K562 (cell line): ENCODE data around the gene FIGLA. TPM values are rescaled to one million over a fixed set of nuclear protein-coding genes. Genes with fewer than 3 reads are reported as not detected.

Source experiments
- ATAC-seq: fragments of 200-7000 bp; cut with Tn5 transposase; 3 replicates; pipeline ENCODE4 v1.9.1; 2020; ENCODE audit warnings: moderate library complexity
- BruUV-seq: library from RNA; stranded (reverse); fragments of 400-500 nt; replicated peaks from 2 replicates; lab custom pipeline; 2021; lab: Mats Ljungman, UMichigan
- CTCF ChIA-PET: fragments of 300-600 bp; formaldehyde crosslinking; extraction: SDS; loops from one replicate; lab custom pipeline; 2021; ENCODE audit warnings: low intra/inter-chr PET ratio; lab: Yijun Ruan, JAX
- POLR2A ChIA-PET: fragments of 300-600, 350-650 bp; sonication (Branson Sonifier 250); formaldehyde crosslinking; extraction: SDS; loops from one replicate; lab custom pipeline; 2021; ENCODE audit warnings: antibody characterized with exemption, inconsistent platforms; lab: Yijun Ruan, JAX
- DNase-seq, 4 experiments: peaks; one replicate each; pipeline versions ENCODE4 v3.0.0 to v3.0.0-alpha.2; 2011 to 2018; ENCODE audit warnings: low spot score in 3 of 4, mixed read lengths in 3 of 4; ENCODE audit errors: extremely low read depth in 1 of 4
- FAIRE-seq: peaks from 2 replicates; lab custom pipeline; 2011; peaks lifted over from hg19 to GRCh38; lab: Jason Lieb, UNC
- H2AFZ ChIP-seq: 2 replicates; pipeline ENCODE4 v1.6.0; 2011; ENCODE audit warnings: low read depth, low read length, control low read depth, inconsistent platforms
- H3K27ac ChIP-seq: fragments of 200-600 bp; 3 replicates; pipeline ENCODE4 v1.8.0; 2011; ENCODE audit warnings: low read depth, mild to moderate bottlenecking, control low read depth, inconsistent platforms, low read length, moderate library complexity, mixed read lengths; ENCODE audit errors: extremely low read depth
- H3K27me3 ChIP-seq, 2 experiments: fragments of 300-600 bp in 1 of 2; 2 replicates in 1 of 2; 3 replicates in 1 of 2; pipeline versions ENCODE4 v1.6.0 to v1.8.0; 2011; ENCODE audit warnings: inconsistent platforms in 2 of 2, low read length in 2 of 2, mild to moderate bottlenecking in 1 of 2, mixed read lengths in 1 of 2, moderate library complexity in 1 of 2; ENCODE audit not compliant: control insufficient read depth in 2 of 2, insufficient read depth in 2 of 2
- H3K36me3 ChIP-seq: fragments of 300-600 bp; 3 replicates; pipeline ENCODE4 v1.8.0; 2011; ENCODE audit warnings: mild to moderate bottlenecking, low read length, inconsistent platforms; ENCODE audit not compliant: control insufficient read depth, insufficient read depth
- H3K4me1 ChIP-seq, 2 experiments: fragments of 200-600 bp in 1 of 2; replicated peaks in 1 of 2; 2 replicates in 1 of 2; 3 replicates in 1 of 2; pipeline versions ENCODE4 v1.5.1 to v1.8.0; 2011; ENCODE audit warnings: inconsistent platforms in 2 of 2, low read length in 2 of 2, mild to moderate bottlenecking in 1 of 2, mixed read lengths in 1 of 2, moderate library complexity in 1 of 2; ENCODE audit not compliant: control insufficient read depth in 2 of 2, insufficient read depth in 2 of 2
- H3K4me2 ChIP-seq: 2 replicates; pipeline ENCODE4 v1.6.1; 2011; ENCODE audit warnings: low read length, control low read depth, inconsistent platforms, mixed read lengths; ENCODE audit not compliant: insufficient read depth
- H3K4me3 ChIP-seq: fragments of 200-600 bp; sonication (generic), shearing (Covaris generic); 2 replicates; pipeline ENCODE4 v1.5.1; 2016; ENCODE audit warnings: control low read depth, inconsistent platforms
- H3K79me2 ChIP-seq: fragments of 200-600 bp; 3 replicates; pipeline ENCODE4 v1.8.0; 2011; ENCODE audit warnings: low read length, inconsistent platforms; ENCODE audit not compliant: control insufficient read depth, insufficient read depth
- H3K9ac ChIP-seq, 2 experiments: 2 replicates each; pipeline versions ENCODE4 v1.6.0 to v1.6.1; 2011; ENCODE audit warnings: low read depth in 2 of 2, low read length in 2 of 2, control low read depth in 1 of 2, inconsistent platforms in 1 of 2, mild to moderate bottlenecking in 1 of 2, mixed read lengths in 1 of 2; ENCODE audit not compliant: insufficient read depth in 1 of 2
- H3K9me1 ChIP-seq: one replicate; pipeline ENCODE4 v1.6.0; 2011; ENCODE audit warnings: inconsistent platforms, mild to moderate bottlenecking, low read length, moderate library complexity; ENCODE audit not compliant: control insufficient read depth, insufficient read depth
- H3K9me3 ChIP-seq: replicated peaks from 2 replicates; pipeline ENCODE4 v1.5.1; 2011; ENCODE audit warnings: low read depth, low read length, inconsistent platforms; ENCODE audit not compliant: control insufficient read depth, insufficient read depth
- H4K20me1 ChIP-seq: replicated peaks from 2 replicates; pipeline ENCODE4 v1.6.1; 2011; ENCODE audit warnings: low read length, inconsistent platforms, mixed read lengths; ENCODE audit not compliant: control insufficient read depth, insufficient read depth
- BRCA1 ChIP-seq, 2 experiments: fragments of 450-650 bp in 1 of 2; sonication (generic) in 1 of 2; formaldehyde crosslinking in 1 of 2; IDR thresholded peaks; 2 replicates each; pipeline versions ENCODE4 v1.5.0 to v1.6.1; 2017 to 2020; ENCODE audit warnings: mild to moderate bottlenecking in 1 of 2, missing genetic modification reagents in 1 of 2
- CHAMP1 ChIP-seq: fragments of 450-650 bp; IDR thresholded peaks from 2 replicates; pipeline ENCODE4 v1.6.1; 2016; ENCODE audit warnings: mild to moderate bottlenecking
- CREB3 ChIP-seq: fragments of 450-650 bp; conservative IDR thresholded peaks from 2 replicates; pipeline ENCODE4 v1.6.1; 2016; ENCODE audit warnings: missing genetic modification characterization, low read depth, mild to moderate bottlenecking, missing compliant biosample characterization, moderate library complexity
- E2F1 ChIP-seq: sonication (generic); formaldehyde crosslinking; IDR thresholded peaks from 2 replicates; pipeline ENCODE4 v1.8.1; 2023; ENCODE audit warnings: mild to moderate bottlenecking, missing genetic modification reagents, moderate library complexity
- ELF2 ChIP-seq: fragments of 250-450 bp; sonication (Bioruptor Pico); IDR thresholded peaks from 2 replicates; pipeline ENCODE4 v1.5.0; 2021; ENCODE audit warnings: mild to moderate bottlenecking
- GATAD2A ChIP-seq: fragments of 450-650 bp; IDR thresholded peaks from 2 replicates; pipeline ENCODE4 v1.6.1; 2017
- HLTF ChIP-seq: fragments of 450-650 bp; IDR thresholded peaks from 2 replicates; pipeline ENCODE4 v1.6.1; 2016
- HMGXB4 ChIP-seq: sonication (generic); formaldehyde crosslinking; IDR thresholded peaks from 2 replicates; pipeline ENCODE4 v1.8.1; 2023; ENCODE audit warnings: mild to moderate bottlenecking, missing genetic modification reagents
- KDM2B ChIP-seq: fragments of 250-450 bp; sonication (Bioruptor Pico); IDR thresholded peaks from 2 replicates; pipeline ENCODE4 v1.8.0; 2021; ENCODE audit warnings: mild to moderate bottlenecking, moderate library complexity
- NKRF ChIP-seq: fragments of 450-650 bp; IDR thresholded peaks from 2 replicates; pipeline ENCODE4 v1.6.1; 2016; ENCODE audit warnings: borderline replicate concordance
- SMARCE1 ChIP-seq: fragments of 450-650 bp; IDR thresholded peaks from 2 replicates; pipeline ENCODE4 v1.7.1; 2016; ENCODE audit warnings: mild to moderate bottlenecking
- SP1 ChIP-seq: sonication (generic); formaldehyde crosslinking; IDR thresholded peaks from 2 replicates; pipeline ENCODE4 v1.8.1; 2022; ENCODE audit warnings: mild to moderate bottlenecking, missing genetic modification reagents
- TFE3 ChIP-seq: fragments of 450-650 bp; formaldehyde crosslinking; IDR thresholded peaks from 2 replicates; pipeline ENCODE4 v1.4.0; 2020; ENCODE audit warnings: mild to moderate bottlenecking, mixed read lengths
- WGBS: fragments of 100-300 bp; shearing (Covaris generic); methylation state at CpG from one replicate; pipeline ENCODE4 v1.1.6; 2016; ENCODE audit warnings: low coverage, mixed read lengths; ENCODE audit not compliant: insufficient coverage; ENCODE audit errors: missing lambda C conversion rate; 5-methylcytosine and 5-hydroxymethylcytosine counted together
- in situ Hi-C: fragments of 300-500 bp; cut with MboI; formaldehyde crosslinking; loops from 4 replicates; pipeline ENCODE4 v1.15.0; 2018; ENCODE audit warnings: inconsistent platforms, mixed read lengths
- intact Hi-C: fragments of 100-400 bp; cut with micrococcal nuclease; formaldehyde crosslinking; loops from 2 replicates; pipeline ENCODE4 v1.14.2; 2022
- polyA plus RNA-seq, 8 experiments: library from polyadenylated mRNA; depleted of rRNA in 4 of 8; stranded (reverse) in 5 of 8; unstranded in 3 of 8; fragments of >200 nt; fragmentation: Nextera tagmentation in 2 of 8; fragmentation: Illumina TruSeq in 1 of 8; extraction: Ambion mirVana in 2 of 8; extraction: Trizol in 1 of 8; gene quantifications; 2 replicates each; pipeline versions ENCODE4 v1.2.1 to v1.2.3, GENCODE V29; 2011 to 2014; ENCODE audit warnings: inconsistent platforms in 1 of 8, missing spikeins in 1 of 8
- total RNA-seq, 7 experiments: library from RNA; depleted of rRNA in 6 of 7; stranded (reverse); fragments of >200 nt in 6 of 7; fragmentation: Illumina TruSeq in 2 of 7; extraction: Trizol in 2 of 7; gene quantifications; 2 replicates each; pipeline versions ENCODE4 v1.2.1 to v1.2.3, GENCODE V29; 2011 to 2021; ENCODE audit warnings: low replicate concordance in 1 of 7

FIGLA gene
- total and polyA plus RNA-seq, 9 of the 15 experiments (the other 6 are each of a cell fraction or from before 2014, with no cell fraction given), result not detected

- FAIRE-seq (no peak), ATAC-seq (no peak), DNase-seq (no peak)
- H3K4me1 ChIP-seq, result peaks cover 0 to 4% of the 10 kb centered on the region in 2 experiments; a peak in 3 of 5 replicates
- no peaks in the 10 kb centered on the region for H4K20me1 ChIP-seq
- H3K9me1 ChIP-seq, result no peaks in the 10 kb centered on the region
- 0 out of 3 replicates have a peak, but pooled peaks cover 4% of the 10 kb centered on the region for H3K79me2 ChIP-seq
- no peaks in the 10 kb centered on the region for H3K36me3 ChIP-seq
- no peak overlapping the region for H2AFZ ChIP-seq
- no peaks in the 10 kb centered on the region for H3K27me3 ChIP-seq
- no peak overlapping the region for H3K4me3 ChIP-seq
- WGBS, result 47% methylated on average over 2 of the region's 2 CpGs
- no peak overlapping the region for H3K27ac ChIP-seq
- no TSS peak for BruUV-seq
- no peak overlapping the region for H3K9ac ChIP-seq
- no peaks in the 10 kb centered on the region for H3K9me3 ChIP-seq
- in situ Hi-C loops (no loop called here), intact Hi-C loops (no loop called here)
- ChIA-PET CTCF (no interaction called here), POLR2A (interaction anchor here (0.6 to 1.3 kb wide), 5 partner anchors 9 to 311 kb away, joined by 3 read pairs; partner anchors contain the start of gene ADD2)
- H3K4me2 ChIP-seq, result no peak overlapping the region
- TF ChIP-seq KDM2B (no peak), BRCA1 (IDR thresholded peaks at IDR 0.05) (no peak), BRCA1 (CRISPR knock-in tag; IDR thresholded peaks at IDR 0.05) (no peak), ELF2 (CRISPR knock-in tag) (no peak), E2F1 (CRISPR knock-in tag) (no peak), GATAD2A (no peak), SP1 (no peak), HMGXB4 (CRISPR knock-in tag) (no peak), CHAMP1 (no peak), SMARCE1 (no peak), TFE3 (no peak), NKRF (no peak), HLTF (no peak), CREB3 (tag) (no peak)
Measured at GRCh38 chr2:70735071-70735470, 55.4 kb downstream of the FIGLA start.
